Lower lobe of right lung (tissue), 2 donors: ENCODE results near the gene RDX. TPM values are rescaled to one million over a fixed set of nuclear protein-coding genes. Genes with fewer than 3 reads are reported as not detected.
"Not testable (repeated sequence)": the region's sequence is repeated elsewhere in the genome, so short reads cannot be mapped to it uniquely, and the experiment has no call there.

Experiments used
- ATAC-seq, 2 donors: fragments of 200-7000 bp; cut with Tn5 transposase; one replicate each; pipeline ENCODE4 v1.9.1; 2020 to 2022; ENCODE audit warnings: mild to moderate bottlenecking in 2 of 2, moderate library complexity in 2 of 2
- DNase-seq: peaks from one replicate; pipeline ENCODE4 v3.0.0-alpha.2; 2020
- H3K27ac ChIP-seq: fragments of 200-600 bp; one replicate; pipeline ENCODE4 v1.8.0; 2022
- H3K27me3 ChIP-seq: fragments of 200-600 bp; one replicate; pipeline ENCODE4 v1.8.0; 2022; ENCODE audit warnings: low read depth
- H3K36me3 ChIP-seq: fragments of 200-600 bp; one replicate; pipeline ENCODE4 v1.8.0; 2022; ENCODE audit warnings: mild to moderate bottlenecking
- H3K4me1 ChIP-seq: fragments of 200-600 bp; one replicate; pipeline ENCODE4 v1.8.0; 2022
- H3K4me3 ChIP-seq: fragments of 200-600 bp; one replicate; pipeline ENCODE4 v1.8.0; 2022; ENCODE audit warnings: mild to moderate bottlenecking
- H3K9me3 ChIP-seq: fragments of 200-600 bp; one replicate; pipeline ENCODE4 v1.8.0; 2022
- CTCF ChIP-seq: fragments of 200-600 bp; IDR thresholded peaks from one replicate; pipeline ENCODE4 v1.8.0; 2022; ENCODE audit warnings: antibody characterized with exemption, mild to moderate bottlenecking
- intact Hi-C: fragments of 100-400 bp; cut with DNase I; formaldehyde crosslinking; loops from one replicate; pipeline ENCODE4 v1.11.0; 2022
- total RNA-seq: library from RNA; stranded (reverse); fragmentation: NEBNext Ultra II Directional; extraction: Animal tissue kit (Norgen Biotek cat#: 25700); gene quantifications from one replicate; pipeline ENCODE4 v1.2.1, GENCODE V29; 2021
- donor health status: DM: no; HTN: yes; CAD: no; lungs with severe emphysema.

The RDX gene
- total RNA-seq, 1 donor from 2014 or later, result 152 TPM

GRCh38 chr11:110196884-110197420, 99.5 kb downstream of the RDX start:
- DNase-seq (no peak), ATAC-seq (no peak)
- Histone ChIP-seq H3K27ac (no peak overlapping the region), H3K36me3 (no peaks in the 10 kb centered on the region), H3K9me3 (no peaks in the 10 kb centered on the region), H3K4me1 (peaks cover 4% of the 10 kb centered on the region), H3K27me3 (no peaks in the 10 kb centered on the region), H3K4me3 (no peak overlapping the region)
- no peak for TF ChIP-seq CTCF
- intact Hi-C loops, result no loop called here

- ATAC-seq, result peak; percentile 31 to 34
- TF ChIP-seq CTCF, result no peak
Measured at GRCh38 chr11:110196241-110196754, 100.1 kb downstream of the RDX start.

GRCh38 chr11:110194211-110194766, 102.1 kb downstream of the RDX start:
- H3K9me3 ChIP-seq, H3K36me3 ChIP-seq, H3K27me3 ChIP-seq, H3K27ac ChIP-seq, intact Hi-C loops, H3K4me1 ChIP-seq, DNase-seq, H3K4me3 ChIP-seq: not testable (repeated sequence)
- ATAC-seq, result peak; percentile 69 to 83

More at GRCh38 chr11:110196241-110196754, 100.1 kb downstream of the RDX start:
- no peaks in the 10 kb centered on the region for H3K9me3 ChIP-seq
- no peak overlapping the region for H3K27ac ChIP-seq
- no peaks in the 10 kb centered on the region for H3K36me3 ChIP-seq
- peaks cover 4% of the 10 kb centered on the region for H3K4me1 ChIP-seq
- intact Hi-C loops, result no loop called here
- no peak for DNase-seq
- no peak overlapping the region for H3K4me3 ChIP-seq
- H3K27me3 ChIP-seq, result no peaks in the 10 kb centered on the region

- H3K36me3 ChIP-seq, ATAC-seq, intact Hi-C loops, H3K4me1 ChIP-seq, H3K27me3 ChIP-seq, DNase-seq, H3K4me3 ChIP-seq, H3K9me3 ChIP-seq, H3K27ac ChIP-seq: not testable (repeated sequence)
Measured at GRCh38 chr11:110192604-110193282, 103.7 kb downstream of the RDX start.

GRCh38 chr11:110190885-110191284, 105.5 kb downstream of the RDX start:
- no peaks in the 10 kb centered on the region for H3K36me3 ChIP-seq
- DNase-seq, result no peak
- intact Hi-C loops, result no loop called here
- TF ChIP-seq CTCF, result no peak
- H3K4me3 ChIP-seq, result no peak overlapping the region
- H3K9me3 ChIP-seq, result no peaks in the 10 kb centered on the region
- no peak for ATAC-seq
- peaks cover 4% of the 10 kb centered on the region for H3K4me1 ChIP-seq
- H3K27me3 ChIP-seq, result no peaks in the 10 kb centered on the region
- H3K27ac ChIP-seq, result no peak overlapping the region

GRCh38 chr11:110187731-110188130, 108.7 kb downstream of the RDX start:
- no peaks in the 10 kb centered on the region for H3K27me3 ChIP-seq
- H3K4me1 ChIP-seq, result no peaks in the 10 kb centered on the region
- H3K9me3 ChIP-seq, result no peaks in the 10 kb centered on the region
- no peaks in the 10 kb centered on the region for H3K36me3 ChIP-seq
- ATAC-seq, result no peak
- intact Hi-C loops, result no loop called here
- H3K27ac ChIP-seq, result no peak overlapping the region
- no peak for DNase-seq
- H3K4me3 ChIP-seq, result no peak overlapping the region
- no peak for TF ChIP-seq CTCF
